CD14-positive monocyte (primary cell): ENCODE measurements around the gene PGP. TPM values are rescaled to one million over a fixed set of nuclear protein-coding genes. Genes with fewer than 3 reads are reported as not detected.

ENCODE experiments used
- DNase-seq, 3 donors: peaks; one replicate each; pipeline ENCODE4 v3.0.0-alpha.2; 2011 to 2022
- H2AFZ ChIP-seq: 2 replicates; pipeline ENCODE4 v1.6.0; 2012; ENCODE audit warnings: mild to moderate bottlenecking, low read depth, low read length, inconsistent platforms; ENCODE audit not compliant: insufficient read depth, poor library complexity, severe bottlenecking
- H3K27ac ChIP-seq, 2 donors: 1 replicate in 1 of 2; 2 replicates in 1 of 2; pipeline ENCODE4 v1.5.1; 2012 to 2013; ENCODE audit warnings: low read length in 2 of 2, control low read depth in 1 of 2, inconsistent platforms in 1 of 2, low read depth in 1 of 2, mild to moderate bottlenecking in 1 of 2
- H3K27me3 ChIP-seq, 2 donors: one replicate each; pipeline versions ENCODE4 v1.6.0 to v1.6.1; 2011 to 2013; ENCODE audit warnings: low read length in 2 of 2; ENCODE audit not compliant: control insufficient read depth in 2 of 2, insufficient read depth in 2 of 2
- H3K36me3 ChIP-seq, 2 donors: replicated peaks in 1 of 2; 1 replicate in 1 of 2; 2 replicates in 1 of 2; pipeline versions ENCODE4 v1.5.1 to v1.6.1; 2012 to 2013; ENCODE audit warnings: low read length in 2 of 2, control low read depth in 1 of 2, inconsistent platforms in 1 of 2, mild to moderate bottlenecking in 1 of 2; ENCODE audit not compliant: insufficient read depth in 2 of 2, control insufficient read depth in 1 of 2
- H3K4me1 ChIP-seq, 2 donors: 1 replicate in 1 of 2; 2 replicates in 1 of 2; pipeline versions ENCODE4 v1.5.1 to v1.6.1; 2012 to 2013; ENCODE audit warnings: low read length in 2 of 2, control low read depth in 1 of 2, inconsistent platforms in 1 of 2, mild to moderate bottlenecking in 1 of 2, moderate library complexity in 1 of 2; ENCODE audit not compliant: insufficient read depth in 2 of 2, control insufficient read depth in 1 of 2
- H3K4me2 ChIP-seq: replicated peaks from 2 replicates; pipeline ENCODE3; 2012; ENCODE audit warnings: low read length, moderate library complexity, mild to moderate bottlenecking; ENCODE audit not compliant: poor library complexity, severe bottlenecking; ENCODE audit errors: extremely low read depth
- H3K4me3 ChIP-seq, 3 experiments: fragments of 200-600 bp in 1 of 3; sonication (generic) in 1 of 3; replicated peaks in 1 of 3; 1 replicate in 2 of 3; 2 replicates in 1 of 3; pipeline ENCODE4 v1.5.1; 2011 to 2013; ENCODE audit warnings: low read length in 3 of 3, mild to moderate bottlenecking in 3 of 3, control low read depth in 2 of 3, low read depth in 2 of 3, inconsistent platforms in 1 of 3, moderate library complexity in 1 of 3
- H3K79me2 ChIP-seq: 2 replicates; pipeline ENCODE4 v1.6.0; 2012; ENCODE audit warnings: mild to moderate bottlenecking, control low read depth, inconsistent platforms, low read length, moderate library complexity; ENCODE audit not compliant: insufficient read depth
- H3K9ac ChIP-seq: 2 replicates; pipeline ENCODE4 v1.6.0; 2017; ENCODE audit warnings: low read length, mild to moderate bottlenecking; ENCODE audit not compliant: insufficient read depth, poor library complexity, severe bottlenecking
- H3K9me3 ChIP-seq, 2 donors: replicated peaks in 1 of 2; 1 replicate in 1 of 2; 2 replicates in 1 of 2; pipeline versions ENCODE4 v1.5.1 to v1.6.1; 2012 to 2013; ENCODE audit warnings: low read length in 2 of 2, control low read depth in 1 of 2; ENCODE audit not compliant: control insufficient read depth in 1 of 2, insufficient read depth in 1 of 2
- H4K20me1 ChIP-seq: 2 replicates; pipeline ENCODE4 v1.6.0; 2012; ENCODE audit warnings: mild to moderate bottlenecking, low read length, control low read depth, moderate library complexity; ENCODE audit not compliant: insufficient read depth
- H3K27ac Mint-ChIP-seq, 7 donors: one replicate each; pipeline ENCODE4 v1.8.0; 2020; ENCODE audit warnings: mild to moderate bottlenecking in 7 of 7, mixed read lengths in 7 of 7, moderate library complexity in 6 of 7, inconsistent platforms in 2 of 7
- H3K27me3 Mint-ChIP-seq, 3 donors: one replicate each; pipeline ENCODE4 v1.8.0; 2021 to 2022; ENCODE audit warnings: low read depth in 3 of 3, mild to moderate bottlenecking in 3 of 3, mixed read lengths in 3 of 3, moderate library complexity in 3 of 3, inconsistent platforms in 1 of 3
- H3K36me3 Mint-ChIP-seq, 2 donors: one replicate each; pipeline ENCODE4 v1.8.0; 2020; ENCODE audit warnings: mixed read lengths in 2 of 2, inconsistent platforms in 1 of 2, mild to moderate bottlenecking in 1 of 2
- H3K4me1 Mint-ChIP-seq: one replicate; pipeline ENCODE4 v1.8.0; 2020; ENCODE audit warnings: mild to moderate bottlenecking, mixed read lengths
- H3K4me3 Mint-ChIP-seq, 2 donors: one replicate each; pipeline ENCODE4 v1.8.0; 2020; ENCODE audit warnings: mild to moderate bottlenecking in 2 of 2, mixed read lengths in 2 of 2, moderate library complexity in 1 of 2
- H3K9me3 Mint-ChIP-seq, 7 donors: one replicate each; pipeline ENCODE4 v1.8.0; 2020 to 2022; ENCODE audit warnings: mixed read lengths in 7 of 7, mild to moderate bottlenecking in 6 of 7, moderate library complexity in 6 of 7, inconsistent platforms in 2 of 7
- WGBS: methylation state at CpG from one replicate; pipeline ENCODE4 v1.1.5; 2013; ENCODE audit warnings: missing lambda C conversion rate; ENCODE audit not compliant: insufficient coverage; 5-methylcytosine and 5-hydroxymethylcytosine counted together
- intact Hi-C, 2 donors: fragments of 100-400 bp; cut with micrococcal nuclease; formaldehyde crosslinking; loops; one replicate each; pipeline versions ENCODE4 v1.15.0 to v1.15.1; 2023
- polyA plus RNA-seq, 3 donors: library from polyadenylated mRNA; depleted of rRNA in 1 of 3; unstranded in 2 of 3; stranded (reverse) in 1 of 3; fragments of 300-500 nt in 2 of 3; fragments of >200 nt in 1 of 3; fragmentation: Illumina TruSeq in 2 of 3; gene quantifications; 1 replicate in 2 of 3; 2 replicates in 1 of 3; pipeline ENCODE4 v1.2.3, GENCODE V29; 2012 to 2021
- TF ChIP-seq, protein P1 (sequence below): fragments of 200-600 bp; IDR thresholded peaks from one replicate; pipeline ENCODE4 v1.8.0; 2022; ENCODE audit warnings: antibody characterized with exemption, mild to moderate bottlenecking

The PGP gene
- polyA plus RNA-seq, 3 donors, result 7.2 to 20.2 (median 19.2) TPM

DNA sequence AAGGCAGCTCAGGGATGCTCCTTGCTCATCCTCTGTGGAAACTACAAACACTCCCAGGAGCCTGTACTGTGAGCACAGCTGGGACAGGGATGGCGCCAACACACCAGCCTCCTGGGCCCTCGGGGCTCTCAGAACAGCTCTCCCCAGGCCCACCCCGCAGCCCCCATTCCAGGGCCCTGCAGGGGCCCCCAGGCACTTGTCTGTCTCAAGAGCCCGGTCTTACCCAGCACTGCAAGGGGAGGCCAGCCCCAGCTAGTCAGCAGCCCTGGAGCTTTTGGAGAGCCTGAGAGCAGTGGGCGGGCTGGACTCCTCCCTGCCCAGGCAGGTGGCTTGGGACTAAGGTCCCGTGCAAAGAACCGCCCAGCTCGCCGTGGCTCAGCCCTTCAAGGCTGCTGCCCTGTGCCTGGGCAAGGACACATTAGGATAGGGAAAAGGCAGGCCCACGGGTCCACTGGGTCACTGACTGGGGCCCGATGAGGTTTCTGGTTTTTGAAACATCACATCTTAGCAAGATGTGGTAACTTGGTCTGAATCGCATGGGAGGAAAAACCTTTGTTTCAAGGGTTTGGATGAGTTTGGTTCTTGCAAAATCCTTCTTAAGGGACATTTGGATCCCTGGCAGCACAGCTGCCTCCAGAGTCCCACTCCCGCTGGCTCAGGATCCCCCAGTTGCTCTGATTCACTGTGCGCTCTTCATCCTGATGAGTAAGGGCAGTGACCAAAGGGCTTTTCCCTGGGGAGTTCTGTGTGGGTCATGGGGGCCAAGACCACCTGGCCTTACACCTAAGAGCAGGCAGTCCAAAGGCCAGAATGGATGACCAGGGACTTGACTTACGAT is 24.4 kb upstream of the PGP start:
- Histone ChIP-seq H4K20me1 (peaks cover 25% of the 10 kb centered on the region), H3K9ac (no peak overlapping the region), H3K27me3 (peaks cover 18 to 38% of the 10 kb centered on the region in 2 donors), H3K4me2 (no peak overlapping the region), H3K4me3 (no peak overlapping the region), H3K4me1 (peaks cover 5 to 6% of the 10 kb centered on the region in 2 donors), H3K79me2 (no peaks in the 10 kb centered on the region), H2AFZ (no peak overlapping the region), H3K9me3 (no peaks in the 10 kb centered on the region), H3K36me3 (peaks cover 33 to 43% of the 10 kb centered on the region in 2 donors), H3K27ac (no peak overlapping the region)
- 92% methylated on average over 14 of the region's 15 CpGs for WGBS
- Mint-ChIP-seq H3K36me3 (peaks cover 38 to 61% of the 10 kb centered on the region in 2 donors), H3K4me3 (no peak overlapping the region), H3K9me3 (peaks cover 0 to 6% (median 0%) of the 10 kb centered on the region in 7 donors), H3K27me3 (peaks cover 32 to 49% (median 35%) of the 10 kb centered on the region in 3 donors), H3K4me1 (peaks cover 8% of the 10 kb centered on the region), H3K27ac (no peak overlapping the region)
- intact Hi-C loops, result no loop called here
- TF ChIP-seq, protein P1, sequence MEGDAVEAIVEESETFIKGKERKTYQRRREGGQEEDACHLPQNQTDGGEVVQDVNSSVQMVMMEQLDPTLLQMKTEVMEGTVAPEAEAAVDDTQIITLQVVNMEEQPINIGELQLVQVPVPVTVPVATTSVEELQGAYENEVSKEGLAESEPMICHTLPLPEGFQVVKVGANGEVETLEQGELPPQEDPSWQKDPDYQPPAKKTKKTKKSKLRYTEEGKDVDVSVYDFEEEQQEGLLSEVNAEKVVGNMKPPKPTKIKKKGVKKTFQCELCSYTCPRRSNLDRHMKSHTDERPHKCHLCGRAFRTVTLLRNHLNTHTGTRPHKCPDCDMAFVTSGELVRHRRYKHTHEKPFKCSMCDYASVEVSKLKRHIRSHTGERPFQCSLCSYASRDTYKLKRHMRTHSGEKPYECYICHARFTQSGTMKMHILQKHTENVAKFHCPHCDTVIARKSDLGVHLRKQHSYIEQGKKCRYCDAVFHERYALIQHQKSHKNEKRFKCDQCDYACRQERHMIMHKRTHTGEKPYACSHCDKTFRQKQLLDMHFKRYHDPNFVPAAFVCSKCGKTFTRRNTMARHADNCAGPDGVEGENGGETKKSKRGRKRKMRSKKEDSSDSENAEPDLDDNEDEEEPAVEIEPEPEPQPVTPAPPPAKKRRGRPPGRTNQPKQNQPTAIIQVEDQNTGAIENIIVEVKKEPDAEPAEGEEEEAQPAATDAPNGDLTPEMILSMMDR, result no peak
- no peak for DNase-seq

DNA sequence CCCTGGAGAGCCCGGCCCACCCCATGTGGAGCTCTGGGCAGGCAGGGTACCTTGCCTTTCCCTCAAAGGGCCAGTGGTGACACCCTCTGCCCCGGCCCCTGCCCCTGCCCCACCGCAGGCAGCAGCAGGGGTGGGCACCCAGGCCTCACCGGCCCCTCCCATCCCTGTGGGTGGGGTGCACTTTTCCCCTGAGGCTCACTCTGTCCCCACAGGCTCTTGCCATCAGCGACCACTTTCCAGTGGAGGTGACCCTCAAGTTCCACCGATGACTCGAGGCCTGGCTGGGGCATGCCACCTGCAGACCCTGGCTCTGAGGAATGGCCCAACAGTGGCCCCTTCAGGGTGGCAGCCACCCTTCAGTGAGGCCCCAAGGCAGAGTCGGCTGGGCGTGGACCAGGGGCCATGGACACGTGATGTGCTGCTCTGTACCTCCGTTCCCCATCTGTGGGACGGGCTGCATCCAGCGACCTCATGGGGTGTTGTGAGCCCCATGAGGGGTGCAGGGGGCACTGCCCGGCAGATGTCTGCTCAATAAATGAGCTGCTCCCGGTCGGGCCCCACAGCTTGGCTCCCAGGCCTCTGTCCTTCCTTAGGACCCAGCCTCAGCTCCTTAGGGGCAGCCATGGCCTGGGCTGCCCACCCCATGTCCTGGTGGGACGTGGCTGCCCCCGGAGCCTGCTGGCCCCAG is 23.7 kb upstream of the PGP start:
- Mint-ChIP-seq H3K9me3 (peaks cover 0 to 6% (median 0%) of the 10 kb centered on the region in 7 donors), H3K27me3 (peaks cover 35 to 50% (median 35%) of the 10 kb centered on the region in 3 donors), H3K36me3 (peaks cover 36 to 59% of the 10 kb centered on the region in 2 donors), H3K27ac (no peak overlapping the region), H3K4me3 (no peak overlapping the region), H3K4me1 (peaks cover 8% of the 10 kb centered on the region)
- Histone ChIP-seq H3K4me2 (no peak overlapping the region), H3K27me3 (peaks cover 18 to 38% of the 10 kb centered on the region in 2 donors), H3K27ac (no peak overlapping the region), H2AFZ (no peak overlapping the region), H3K36me3 (peaks cover 34 to 43% of the 10 kb centered on the region in 2 donors), H4K20me1 (peaks cover 26% of the 10 kb centered on the region), H3K79me2 (no peaks in the 10 kb centered on the region), H3K4me3 (no peak overlapping the region), H3K9me3 (no peaks in the 10 kb centered on the region), H3K4me1 (peaks cover 5 to 6% of the 10 kb centered on the region in 2 donors), H3K9ac (no peak overlapping the region)
- intact Hi-C loops, result no loop called here
- no peak for DNase-seq
- WGBS, result 71% methylated on average over 15 of the region's 18 CpGs
- TF ChIP-seq, protein P1, result no peak
